Stomach (tissue), 4 donors: ENCODE results near the gene KLK5.

Experiments
- POLR2A ChIP-seq, 4 donors: fragments of 450-650 bp; IDR thresholded peaks; one replicate each; pipeline ENCODE4 v1.6.1; 2016; ENCODE audit warnings: antibody characterized with exemption in 4 of 4, control low read depth in 2 of 4, mild to moderate bottlenecking in 1 of 4, moderate library complexity in 1 of 4
- TF ChIP-seq, protein P1 (sequence below), 7 experiments: fragments of 450-650 bp in 4 of 7; fragments of 200-600 bp in 3 of 7; sonication (generic) in 3 of 7; IDR thresholded peaks; one replicate each; pipeline ENCODE4 v1.5.1; 2016 to 2019; ENCODE audit warnings: antibody characterized with exemption in 7 of 7, control low read depth in 2 of 7, mild to moderate bottlenecking in 1 of 7

DNA sequence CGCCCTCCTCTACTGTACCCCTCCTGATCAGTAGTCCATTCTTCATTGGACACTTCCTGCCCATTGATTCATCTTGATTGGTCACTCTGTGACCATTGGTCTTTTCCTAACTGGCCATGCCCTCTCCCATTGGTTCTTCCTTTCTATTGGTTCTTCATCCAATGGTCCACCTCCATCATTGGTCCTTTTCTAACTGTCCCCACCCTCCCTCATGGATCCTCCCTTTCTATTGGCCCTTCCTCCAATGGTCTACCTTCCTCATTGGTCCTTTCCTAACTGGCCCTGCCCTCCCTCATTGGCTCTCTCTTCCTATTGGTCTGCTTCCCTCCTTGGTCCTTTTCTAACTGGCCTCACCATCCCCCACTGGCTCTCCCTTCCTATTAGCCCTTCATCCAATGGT, 9.4 kb upstream of the KLK5 start:
- no peak for TF ChIP-seq POLR2A (IDR thresholded peaks at IDR 0.05)
- TF ChIP-seq, protein P1, sequence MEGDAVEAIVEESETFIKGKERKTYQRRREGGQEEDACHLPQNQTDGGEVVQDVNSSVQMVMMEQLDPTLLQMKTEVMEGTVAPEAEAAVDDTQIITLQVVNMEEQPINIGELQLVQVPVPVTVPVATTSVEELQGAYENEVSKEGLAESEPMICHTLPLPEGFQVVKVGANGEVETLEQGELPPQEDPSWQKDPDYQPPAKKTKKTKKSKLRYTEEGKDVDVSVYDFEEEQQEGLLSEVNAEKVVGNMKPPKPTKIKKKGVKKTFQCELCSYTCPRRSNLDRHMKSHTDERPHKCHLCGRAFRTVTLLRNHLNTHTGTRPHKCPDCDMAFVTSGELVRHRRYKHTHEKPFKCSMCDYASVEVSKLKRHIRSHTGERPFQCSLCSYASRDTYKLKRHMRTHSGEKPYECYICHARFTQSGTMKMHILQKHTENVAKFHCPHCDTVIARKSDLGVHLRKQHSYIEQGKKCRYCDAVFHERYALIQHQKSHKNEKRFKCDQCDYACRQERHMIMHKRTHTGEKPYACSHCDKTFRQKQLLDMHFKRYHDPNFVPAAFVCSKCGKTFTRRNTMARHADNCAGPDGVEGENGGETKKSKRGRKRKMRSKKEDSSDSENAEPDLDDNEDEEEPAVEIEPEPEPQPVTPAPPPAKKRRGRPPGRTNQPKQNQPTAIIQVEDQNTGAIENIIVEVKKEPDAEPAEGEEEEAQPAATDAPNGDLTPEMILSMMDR (IDR thresholded peaks at IDR 0.05) = no peak
